GM12892 (cell line): ENCODE measurements around the gene SFMBT1.

Experiments used
- POLR2A ChIP-seq: IDR thresholded peaks from 2 replicates; pipeline ENCODE4 v1.6.1; 2011; ENCODE audit warnings: low read depth, low read length, control low read depth
- POLR2AphosphoS5 ChIP-seq: IDR thresholded peaks from 2 replicates; pipeline ENCODE4 v1.6.1; 2011; ENCODE audit warnings: low read depth, low read length, control low read depth
- TAF1 ChIP-seq: IDR thresholded peaks from 2 replicates; pipeline ENCODE4 v1.6.1; 2011; ENCODE audit warnings: low read depth, mild to moderate bottlenecking, control low read depth, low read length, borderline replicate concordance

GRCh38 chr3:52894756-52895155 is 151.1 kb downstream of the SFMBT1 start:
- TF ChIP-seq POLR2A (no peak), POLR2AphosphoS5 (no peak), TAF1 (no peak)
